HG02938 (cell line): Measurements from ENCODE around the gene ADORA2A.

Experiments
- ATAC-seq: cut with Tn5 transposase; IDR thresholded peaks from one replicate; pipeline ENCODE4 v1.9.1; 2021; ENCODE audit warnings: mild to moderate bottlenecking, moderate library complexity; ENCODE audit not compliant: unreplicated experiment

The ADORA2A gene

GRCh38 chr22:24427500-24428164, at the start of gene ADORA2A:
Gene ADORA2A, plus strand, starts transcription at chr22:24427599. Its CDS starts 5,806 bp downstream, at chr22:24433405.
- ATAC-seq, result no peak

- no peak for ATAC-seq
Observed at GRCh38 chr22:24379536-24379935, 47.9 kb upstream of the ADORA2A start.

- no peak for ATAC-seq
Observed at GRCh38 chr22:24380220-24380904, 47.0 kb upstream of the ADORA2A start.

- no peak for ATAC-seq
Observed at GRCh38 chr22:24380905-24381230, 46.5 kb upstream of the ADORA2A start.

- ATAC-seq, result no peak
Observed at GRCh38 chr22:24383061-24383460, 44.3 kb upstream of the ADORA2A start.

- no peak for ATAC-seq
Observed at GRCh38 chr22:24384131-24384530, 43.3 kb upstream of the ADORA2A start.

GRCh38 chr22:24386937-24387471, 40.4 kb upstream of the ADORA2A start:
- ATAC-seq, result no peak

GRCh38 chr22:24389680-24390079, 37.7 kb upstream of the ADORA2A start:
- ATAC-seq, result no peak

GRCh38 chr22:24390156-24390555, 37.2 kb upstream of the ADORA2A start:
- ATAC-seq, result no peak

- no peak for ATAC-seq
Observed at GRCh38 chr22:24390576-24390975, 36.8 kb upstream of the ADORA2A start.

- ATAC-seq, result no peak
Observed at GRCh38 chr22:24391836-24392217, 35.6 kb upstream of the ADORA2A start.

- ATAC-seq, result no peak
Observed at GRCh38 chr22:24392218-24392931, 35.0 kb upstream of the ADORA2A start.

- no peak for ATAC-seq
Observed at GRCh38 chr22:24393012-24393559, 34.3 kb upstream of the ADORA2A start.

- ATAC-seq, result no peak
Observed at GRCh38 chr22:24393848-24394247, 33.6 kb upstream of the ADORA2A start.

GRCh38 chr22:24394254-24394653, 33.1 kb upstream of the ADORA2A start:
- ATAC-seq, result no peak

- ATAC-seq, result no peak
Observed at GRCh38 chr22:24398409-24398808, 29.0 kb upstream of the ADORA2A start.

- ATAC-seq, result no peak
Observed at GRCh38 chr22:24400034-24400725, 27.2 kb upstream of the ADORA2A start.

GRCh38 chr22:24400726-24401596, 26.4 kb upstream of the ADORA2A start:
- ATAC-seq, result no peak

GRCh38 chr22:24401931-24402367, 25.4 kb upstream of the ADORA2A start:
- no peak for ATAC-seq
